ENCODE data around the gene PADI3. TPM values are rescaled to one million over a fixed set of nuclear protein-coding genes. Genes with fewer than 3 reads are reported as not detected.

PADI3 gene
- total and polyA plus RNA-seq, 8 donors: 0.04 TPM; not detected in 7

DNA sequence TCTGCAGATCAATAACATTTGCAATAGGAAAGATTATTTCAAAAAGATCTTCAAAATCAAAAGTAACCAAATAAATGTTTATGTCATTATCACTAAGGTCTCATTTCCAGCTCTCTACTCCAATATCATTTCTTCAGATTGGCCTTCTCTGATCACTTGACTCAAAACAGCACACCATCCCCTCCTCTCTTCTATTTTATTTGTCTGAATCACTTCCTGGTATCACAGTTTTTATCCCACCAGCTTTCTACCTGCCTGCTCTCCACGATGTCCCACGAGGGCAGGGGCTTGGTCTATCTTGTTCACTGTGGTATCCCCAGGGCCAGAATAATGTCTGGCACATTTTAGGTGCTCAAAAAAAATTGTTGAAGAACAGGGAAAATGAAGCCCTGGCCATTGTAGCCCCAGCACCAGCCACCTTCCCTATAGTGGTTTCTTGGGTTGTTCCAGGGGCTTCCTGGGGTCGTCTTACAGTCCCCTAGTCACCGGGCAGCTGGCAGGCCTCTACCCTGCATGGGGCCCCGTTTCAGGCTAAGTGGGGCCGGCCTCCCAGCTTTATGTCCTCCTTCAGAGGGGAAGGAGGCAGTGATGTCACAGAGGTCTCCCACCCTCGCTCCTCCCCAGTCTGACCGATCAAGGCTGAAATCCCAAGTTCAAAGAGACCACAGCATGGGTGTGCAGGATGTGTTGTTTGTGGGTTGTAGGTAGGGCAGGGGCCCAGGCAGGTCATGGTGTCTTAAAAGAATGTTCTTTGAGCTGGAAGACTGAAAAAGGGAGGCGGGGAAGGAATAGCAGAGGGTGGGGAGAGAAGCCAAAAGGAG lies 47.5 kb upstream of the PADI3 start:
- DNase-seq: no peak
- no peaks in the 10 kb centered on the region for H3K36me3 ChIP-seq
- peaks cover 0 to 18% of the 10 kb centered on the region in 2 donors for H3K27me3 ChIP-seq
- H3K4me3 ChIP-seq: no peak overlapping the region
- H3K27ac ChIP-seq: no peak overlapping the region
- H3K9me3 ChIP-seq: no peaks in the 10 kb centered on the region
- TF ChIP-seq, protein P1, sequence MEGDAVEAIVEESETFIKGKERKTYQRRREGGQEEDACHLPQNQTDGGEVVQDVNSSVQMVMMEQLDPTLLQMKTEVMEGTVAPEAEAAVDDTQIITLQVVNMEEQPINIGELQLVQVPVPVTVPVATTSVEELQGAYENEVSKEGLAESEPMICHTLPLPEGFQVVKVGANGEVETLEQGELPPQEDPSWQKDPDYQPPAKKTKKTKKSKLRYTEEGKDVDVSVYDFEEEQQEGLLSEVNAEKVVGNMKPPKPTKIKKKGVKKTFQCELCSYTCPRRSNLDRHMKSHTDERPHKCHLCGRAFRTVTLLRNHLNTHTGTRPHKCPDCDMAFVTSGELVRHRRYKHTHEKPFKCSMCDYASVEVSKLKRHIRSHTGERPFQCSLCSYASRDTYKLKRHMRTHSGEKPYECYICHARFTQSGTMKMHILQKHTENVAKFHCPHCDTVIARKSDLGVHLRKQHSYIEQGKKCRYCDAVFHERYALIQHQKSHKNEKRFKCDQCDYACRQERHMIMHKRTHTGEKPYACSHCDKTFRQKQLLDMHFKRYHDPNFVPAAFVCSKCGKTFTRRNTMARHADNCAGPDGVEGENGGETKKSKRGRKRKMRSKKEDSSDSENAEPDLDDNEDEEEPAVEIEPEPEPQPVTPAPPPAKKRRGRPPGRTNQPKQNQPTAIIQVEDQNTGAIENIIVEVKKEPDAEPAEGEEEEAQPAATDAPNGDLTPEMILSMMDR (IDR thresholded peaks at IDR 0.05): no peak
- no peak for ATAC-seq
- intact Hi-C loops (cut with DNase I): no loop called here
- no peaks in the 10 kb centered on the region for H3K4me1 ChIP-seq

DNA sequence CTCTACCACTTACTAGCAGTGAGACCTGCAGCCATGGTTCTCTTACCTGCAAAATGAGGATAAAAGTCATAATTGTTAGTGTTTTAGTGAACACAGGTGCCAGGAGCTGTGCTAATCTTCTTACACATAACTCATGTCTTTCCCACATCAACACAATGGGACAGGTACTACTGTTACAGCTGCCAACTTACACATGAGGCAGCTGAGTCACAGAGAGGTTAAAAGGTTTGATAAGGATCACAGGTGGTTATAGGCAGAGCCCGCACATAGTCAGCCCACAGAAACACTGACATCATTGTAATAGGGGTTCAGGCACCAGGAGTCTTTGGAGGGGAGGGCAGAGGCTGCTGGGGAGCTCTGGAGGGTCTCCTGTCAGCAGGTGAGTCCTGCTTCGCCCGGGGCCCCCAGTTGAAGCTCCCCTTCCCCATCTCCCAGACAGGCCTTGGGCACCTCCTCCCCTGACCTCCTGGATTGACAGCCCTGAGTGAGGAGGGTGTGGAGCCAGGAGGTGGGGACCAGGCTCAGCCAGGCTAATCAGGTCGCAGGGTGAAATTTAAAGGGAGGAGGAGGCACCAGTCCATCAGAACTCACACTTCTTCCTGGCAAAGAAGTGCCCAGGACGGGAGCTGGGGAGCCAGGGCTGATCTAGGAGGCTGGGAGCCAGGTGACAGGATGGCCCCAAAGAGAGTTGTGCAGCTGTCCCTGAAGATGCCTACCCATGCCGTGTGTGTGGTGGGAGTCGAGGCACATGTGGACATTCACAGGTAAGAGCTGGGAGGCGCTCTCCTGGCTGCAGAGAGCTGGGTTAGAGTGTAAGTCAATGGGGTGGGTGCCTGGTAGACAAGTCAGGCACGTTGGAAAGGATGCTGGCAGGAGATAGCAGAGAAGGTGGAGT lies 44.1 kb upstream of the PADI3 start, which contains the start of gene PADI1:
PADI1 (plus strand) TSS at position 583 of the 895 bp plus-strand sequence; CDS start at position 673, 90 bp downstream.
- Histone ChIP-seq H3K27ac (no peak within 1 kb of the TSS), H3K4me3 (no peak within 1 kb of the TSS), H3K27me3 (peaks cover 0 to 4% of the 10 kb centered on the region in 2 donors), H3K9me3 (no peaks in the 10 kb centered on the region), H3K36me3 (no peaks in the 10 kb centered on the region), H3K4me1 (peaks cover 0 to 14% of the 10 kb centered on the region in 2 donors)
- ATAC-seq (no peak), DNase-seq (no peak)
- intact Hi-C loops (cut with DNase I): no loop called here
- TF ChIP-seq, protein P1 (IDR thresholded peaks at IDR 0.05): no peak

DNA sequence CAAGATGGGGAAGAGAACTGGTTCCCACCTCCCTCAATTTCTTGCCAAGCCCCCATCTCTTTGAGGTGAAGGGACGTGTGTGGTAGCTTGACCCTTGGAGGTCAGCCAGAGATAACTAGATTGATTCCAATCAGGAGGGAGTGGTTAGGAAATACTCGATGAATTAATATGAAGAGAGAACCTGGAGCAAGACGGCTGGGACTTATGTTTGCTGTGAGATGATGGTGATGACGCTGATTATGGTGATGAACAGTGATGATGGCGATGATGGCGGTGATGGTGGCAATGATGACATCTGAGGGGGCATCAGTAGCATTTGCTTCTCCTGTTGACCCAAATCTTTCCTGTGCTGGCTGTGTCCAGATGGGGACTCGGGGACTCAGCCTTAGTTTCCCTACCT lies 43.2 kb upstream of the PADI3 start:
- no peak overlapping the region for H3K27ac ChIP-seq
- no peak overlapping the region for H3K4me3 ChIP-seq
- no peaks in the 10 kb centered on the region for H3K36me3 ChIP-seq
- DNase-seq (no peak), ATAC-seq (no peak)
- peaks cover 0 to 14% of the 10 kb centered on the region in 2 donors for H3K4me1 ChIP-seq
- H3K9me3 ChIP-seq: no peaks in the 10 kb centered on the region
- peaks cover 0 to 9% of the 10 kb centered on the region in 2 donors for H3K27me3 ChIP-seq
- intact Hi-C loops (cut with DNase I): no loop called here
- TF ChIP-seq, protein P1 (IDR thresholded peaks at IDR 0.05): no peak

DNA sequence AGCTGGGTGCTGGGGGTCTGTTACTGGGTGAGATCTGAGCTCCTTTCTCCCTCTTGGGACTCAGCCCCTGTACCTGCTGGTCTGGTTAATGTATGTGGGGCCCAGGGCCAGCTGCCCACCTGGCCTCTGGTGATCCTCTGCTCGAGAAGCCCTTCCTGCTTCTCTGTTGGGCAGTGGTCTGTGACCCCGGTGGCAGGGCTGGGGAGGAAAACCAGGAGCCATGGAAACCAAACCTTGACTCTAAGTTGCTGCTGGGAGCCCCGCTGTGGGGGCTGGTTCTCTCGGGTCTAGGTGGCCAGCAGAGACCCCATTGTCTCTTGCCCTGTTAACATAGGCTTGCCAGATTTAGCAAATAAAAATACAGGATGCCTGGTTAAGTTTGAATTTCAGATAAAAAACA lies 42.7 kb upstream of the PADI3 start:
- H3K27ac ChIP-seq: no peak overlapping the region
- intact Hi-C loops (cut with DNase I): no loop called here
- no peak for ATAC-seq
- no peaks in the 10 kb centered on the region for H3K9me3 ChIP-seq
- H3K4me3 ChIP-seq: no peak overlapping the region
- H3K4me1 ChIP-seq: peaks cover 0 to 14% of the 10 kb centered on the region in 2 donors
- TF ChIP-seq, protein P1 (IDR thresholded peaks at IDR 0.05): no peak
- H3K27me3 ChIP-seq: peaks cover 0 to 9% of the 10 kb centered on the region in 2 donors
- no peaks in the 10 kb centered on the region for H3K36me3 ChIP-seq
- no peak for DNase-seq

DNA sequence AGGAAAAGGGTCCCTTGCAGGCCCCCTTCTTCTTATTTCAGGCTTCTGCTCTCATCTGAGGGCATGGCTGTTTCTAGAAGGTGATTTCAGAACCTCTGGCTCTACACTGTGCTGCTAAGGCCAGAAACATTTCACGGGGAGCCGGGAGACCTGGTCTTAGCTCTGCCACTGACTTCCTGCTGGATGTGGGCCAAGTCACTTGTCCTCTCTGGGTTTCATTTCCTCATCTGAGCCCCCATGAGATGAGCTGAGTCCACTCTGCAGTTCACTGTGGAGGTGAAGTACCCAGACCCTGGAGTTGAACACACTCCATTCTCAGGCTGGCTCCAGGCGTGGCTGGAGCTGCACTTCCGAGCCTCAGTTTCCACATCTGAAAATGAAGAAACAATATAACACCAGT lies 41.9 kb upstream of the PADI3 start:
- H3K4me3 ChIP-seq: no peak overlapping the region
- peaks cover 0 to 14% of the 10 kb centered on the region in 2 donors for H3K27me3 ChIP-seq
- H3K4me1 ChIP-seq: peaks cover 0 to 14% of the 10 kb centered on the region in 2 donors
- DNase-seq (peak in 2 of 4 donors; percentile 43 to 72), ATAC-seq (peak; percentile 70)
- no peak overlapping the region for H3K27ac ChIP-seq
- TF ChIP-seq, protein P1 (IDR thresholded peaks at IDR 0.05): no peak
- H3K36me3 ChIP-seq: no peaks in the 10 kb centered on the region
- intact Hi-C loops (cut with DNase I): no loop called here
- no peaks in the 10 kb centered on the region for H3K9me3 ChIP-seq
